Measurements from ENCODE around the gene ADPGK.

GRCh38 chr15:72760590-72761260 lies 22.8 kb downstream of the ADPGK start:
- TF ChIP-seq YY1 (IDR thresholded peaks at IDR 0.05; ENCODE audit: insufficient read depth, insufficient read length) (no peak), ZNF274 (IDR thresholded peaks at IDR 0.05; ENCODE audit: low read depth, low read length) (no peak)
